Skeletal muscle tissue (tissue), 4 donors: ENCODE data around the gene EFCAB7. TPM values are rescaled to one million over a fixed set of nuclear protein-coding genes. Genes with fewer than 3 reads are reported as not detected.

Source experiments
- H3K27ac ChIP-seq: one replicate; pipeline ENCODE4 v1.7.0; 2013; ENCODE audit warnings: mild to moderate bottlenecking, low read depth, low read length, inconsistent platforms
- H3K27me3 ChIP-seq, 3 donors: one replicate each; pipeline ENCODE4 v1.7.0; 2013; ENCODE audit warnings: low read length in 3 of 3; ENCODE audit not compliant: control insufficient read depth in 3 of 3, insufficient read depth in 3 of 3
- H3K36me3 ChIP-seq, 3 donors: one replicate each; pipeline ENCODE4 v1.7.0; 2013; ENCODE audit warnings: low read length in 3 of 3; ENCODE audit not compliant: control insufficient read depth in 3 of 3, insufficient read depth in 3 of 3
- H3K4me1 ChIP-seq, 3 donors: one replicate each; pipeline ENCODE4 v1.7.0; 2013; ENCODE audit warnings: low read length in 3 of 3, mild to moderate bottlenecking in 3 of 3; ENCODE audit not compliant: control insufficient read depth in 3 of 3, insufficient read depth in 3 of 3
- H3K4me3 ChIP-seq, 3 donors: one replicate each; pipeline ENCODE4 v1.7.0; 2013; ENCODE audit warnings: low read length in 3 of 3
- H3K9ac ChIP-seq, 3 donors: one replicate each; pipeline ENCODE4 v1.7.0; 2013; ENCODE audit warnings: low read length in 3 of 3, mild to moderate bottlenecking in 3 of 3, moderate library complexity in 2 of 3, low read depth in 1 of 3
- H3K9me3 ChIP-seq, 3 donors: one replicate each; pipeline ENCODE4 v1.7.0; 2013; ENCODE audit warnings: low read length in 3 of 3; ENCODE audit not compliant: control insufficient read depth in 3 of 3
- total RNA-seq: library from RNA; depleted of rRNA; stranded (reverse); fragments of >200 nt; gene quantifications from one replicate; pipeline ENCODE4 v1.2.3, GENCODE V29; 2014
- donor health status: Osteomylitis.

The EFCAB7 gene
- 4.7 TPM for total RNA-seq

DNA sequence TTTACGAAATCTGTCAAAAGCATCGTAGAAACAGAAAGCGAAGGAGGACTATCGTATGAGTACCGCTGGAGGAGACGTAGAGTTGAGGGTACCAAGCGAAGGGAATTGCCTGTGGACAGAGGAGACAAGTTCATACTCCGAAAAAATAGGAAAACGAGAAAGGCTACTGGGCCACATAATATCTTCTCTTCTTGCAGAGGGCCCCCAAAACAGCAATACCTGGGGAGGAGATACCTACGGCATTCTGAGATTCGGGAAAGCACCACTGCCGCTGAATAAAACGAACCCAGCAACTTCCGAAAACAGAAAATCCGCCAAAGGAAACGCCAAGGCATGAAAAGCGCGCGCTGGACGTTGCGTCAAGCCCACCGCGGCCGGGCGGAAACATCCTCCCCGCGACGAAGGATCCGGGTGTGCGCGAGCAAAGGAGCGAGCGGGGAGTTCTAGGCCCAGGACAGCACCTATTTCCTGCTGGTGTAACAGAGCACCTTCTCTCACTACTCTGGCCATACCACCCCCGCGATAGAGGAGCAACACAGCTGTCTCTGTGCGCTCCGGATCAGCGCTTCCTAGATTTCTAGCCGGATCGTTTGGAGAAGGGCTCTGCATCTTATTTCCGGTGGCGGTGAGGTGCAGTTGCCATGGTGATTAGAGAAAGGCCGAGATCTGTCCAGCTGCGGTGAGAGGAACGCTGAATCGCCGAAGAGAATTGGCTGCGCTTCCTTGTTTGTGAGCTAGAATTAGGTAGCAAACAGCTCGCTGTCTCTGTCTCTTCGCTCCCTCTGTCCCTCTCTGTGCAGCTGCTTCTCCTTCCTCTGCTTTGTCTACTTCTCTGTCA is at the start of gene EFCAB7, which contains the start of gene ITGB3BP:
TSS of gene EFCAB7 (plus strand) at position 635 of the 838 bp plus-strand sequence. CDS start 2,048 bp downstream, outside the sequence.
TSS of gene ITGB3BP (minus strand) at position 335 of the 838 bp plus-strand sequence. CDS start at position 243, 92 bp downstream.
- peak within 1 kb of the TSS; percentile 84 to 95 (median 90) for H3K9ac ChIP-seq
- no peaks in the 10 kb centered on the region for H3K27me3 ChIP-seq
- peak within 1 kb of the TSS; percentile 89 for H3K27ac ChIP-seq
- H3K9me3 ChIP-seq, result no peaks in the 10 kb centered on the region
- H3K36me3 ChIP-seq, result peaks cover 0 to 10% (median 0%) of the 10 kb centered on the region in 3 donors
- peak within 1 kb of the TSS; percentile 92 to 100 (median 96) for H3K4me3 ChIP-seq
- peaks cover 5 to 18% (median 18%) of the 10 kb centered on the region in 3 donors for H3K4me1 ChIP-seq

- H3K9ac ChIP-seq, result no peak overlapping the region
- peaks cover 0 to 2% (median 0%) of the 10 kb centered on the region in 3 donors for H3K36me3 ChIP-seq
- H3K4me3 ChIP-seq, result no peak overlapping the region
- no peaks in the 10 kb centered on the region for H3K4me1 ChIP-seq
- no peaks in the 10 kb centered on the region for H3K27me3 ChIP-seq
- H3K27ac ChIP-seq, result no peak overlapping the region
- no peaks in the 10 kb centered on the region for H3K9me3 ChIP-seq
Observed at GRCh38 chr1:63475761-63476160, 47.6 kb upstream of the EFCAB7 start.

- H3K9me3 ChIP-seq, result no peaks in the 10 kb centered on the region
- peaks cover 0 to 2% (median 0%) of the 10 kb centered on the region in 3 donors for H3K36me3 ChIP-seq
- no peaks in the 10 kb centered on the region for H3K4me1 ChIP-seq
- H3K4me3 ChIP-seq, result no peak overlapping the region
- no peaks in the 10 kb centered on the region for H3K27me3 ChIP-seq
- no peak overlapping the region for H3K27ac ChIP-seq
- no peak overlapping the region for H3K9ac ChIP-seq
Observed at GRCh38 chr1:63480057-63480456, 43.3 kb upstream of the EFCAB7 start.

- Histone ChIP-seq H3K4me1 (no peaks in the 10 kb centered on the region), H3K9ac (no peak overlapping the region), H3K27ac (no peak overlapping the region), H3K27me3 (no peaks in the 10 kb centered on the region), H3K9me3 (no peaks in the 10 kb centered on the region), H3K36me3 (peaks cover 0 to 2% (median 0%) of the 10 kb centered on the region in 3 donors), H3K4me3 (no peak overlapping the region)
Observed at GRCh38 chr1:63486629-63487028, 36.7 kb upstream of the EFCAB7 start.

GRCh38 chr1:63487336-63488065 is 35.8 kb upstream of the EFCAB7 start:
- Histone ChIP-seq H3K9me3 (no peaks in the 10 kb centered on the region), H3K9ac (no peak overlapping the region), H3K4me3 (no peak overlapping the region), H3K36me3 (peaks cover 0 to 2% (median 0%) of the 10 kb centered on the region in 3 donors), H3K4me1 (no peaks in the 10 kb centered on the region), H3K27me3 (no peaks in the 10 kb centered on the region), H3K27ac (no peak overlapping the region)

DNA sequence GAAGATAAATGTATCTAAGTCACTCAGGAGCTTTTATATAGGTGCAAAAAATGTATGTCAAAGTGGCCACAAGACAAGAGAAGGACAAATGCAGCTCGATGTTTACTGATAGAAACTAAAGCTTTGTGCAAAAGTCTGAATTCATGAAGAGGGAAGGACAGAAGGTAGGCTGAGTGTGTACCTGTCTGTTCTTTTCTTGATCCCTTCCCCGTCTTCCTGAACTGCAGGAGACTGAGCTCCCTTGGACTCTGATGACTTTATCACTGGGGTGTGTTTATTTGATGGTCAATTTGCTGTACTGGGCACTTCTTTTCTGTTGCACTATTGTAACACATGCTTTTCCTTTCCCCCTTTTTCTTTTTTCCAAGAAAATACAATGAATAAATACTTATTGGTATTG is 25.7 kb upstream of the EFCAB7 start:
- Histone ChIP-seq H3K9me3 (no peaks in the 10 kb centered on the region), H3K4me3 (no peak overlapping the region), H3K9ac (no peak overlapping the region), H3K27ac (no peak overlapping the region), H3K36me3 (no peaks in the 10 kb centered on the region), H3K27me3 (no peaks in the 10 kb centered on the region), H3K4me1 (no peaks in the 10 kb centered on the region)

- no peak overlapping the region for H3K4me3 ChIP-seq
- no peak overlapping the region for H3K27ac ChIP-seq
- H3K36me3 ChIP-seq, result no peaks in the 10 kb centered on the region
- no peak overlapping the region for H3K9ac ChIP-seq
- no peaks in the 10 kb centered on the region for H3K9me3 ChIP-seq
- H3K27me3 ChIP-seq, result no peaks in the 10 kb centered on the region
- H3K4me1 ChIP-seq, result no peaks in the 10 kb centered on the region
Observed at GRCh38 chr1:63498106-63498505, 25.2 kb upstream of the EFCAB7 start.

DNA sequence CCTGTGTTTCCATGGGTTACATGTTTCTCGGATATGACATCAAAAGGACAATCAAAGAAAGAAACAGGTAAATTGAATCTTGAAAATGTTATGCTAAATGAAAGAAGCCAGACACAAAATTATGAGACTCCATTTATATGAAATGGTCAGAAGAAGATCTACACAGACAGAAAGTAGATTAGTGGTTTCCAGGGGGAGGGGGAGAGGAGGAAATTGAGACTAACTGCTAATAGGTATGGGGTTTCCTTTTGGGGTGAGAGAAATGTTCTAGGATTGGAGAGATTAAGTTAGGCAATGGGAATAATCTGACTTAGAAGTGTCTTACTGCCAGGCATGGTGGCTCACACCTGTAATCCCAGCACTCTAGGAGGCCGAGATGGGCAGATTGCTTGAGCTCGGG is 22.1 kb upstream of the EFCAB7 start:
- Histone ChIP-seq H3K4me1 (no peaks in the 10 kb centered on the region), H3K9me3 (no peaks in the 10 kb centered on the region), H3K36me3 (no peaks in the 10 kb centered on the region), H3K27ac (no peak overlapping the region), H3K27me3 (no peaks in the 10 kb centered on the region), H3K4me3 (no peak overlapping the region), H3K9ac (no peak overlapping the region)

- no peak overlapping the region for H3K9ac ChIP-seq
- H3K27me3 ChIP-seq, result no peaks in the 10 kb centered on the region
- H3K4me3 ChIP-seq, result no peak overlapping the region
- no peaks in the 10 kb centered on the region for H3K4me1 ChIP-seq
- H3K9me3 ChIP-seq, result no peaks in the 10 kb centered on the region
- peaks cover 0 to 11% (median 3%) of the 10 kb centered on the region in 3 donors for H3K36me3 ChIP-seq
- H3K27ac ChIP-seq, result no peak overlapping the region
Observed at GRCh38 chr1:63506782-63507181, 16.5 kb upstream of the EFCAB7 start.

DNA sequence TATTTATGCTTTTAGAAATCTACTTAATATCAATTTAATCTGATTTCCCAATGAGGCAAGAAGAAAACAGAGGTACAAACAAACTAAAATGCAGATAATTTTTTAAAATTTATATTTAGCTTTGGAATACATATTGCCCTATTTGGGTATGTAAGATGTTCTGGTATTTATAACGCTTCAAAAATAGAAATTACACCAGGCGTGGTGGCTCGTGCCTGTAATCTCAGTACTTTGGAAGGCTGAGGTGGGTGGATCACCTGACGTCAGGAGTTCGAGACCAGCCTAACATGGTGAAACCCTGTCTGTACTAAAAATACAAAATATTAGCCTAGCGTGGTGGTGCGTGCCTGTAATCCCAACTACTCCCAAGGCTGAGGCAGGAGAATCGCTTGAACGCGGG is 13.6 kb upstream of the EFCAB7 start:
- Histone ChIP-seq H3K4me1 (no peaks in the 10 kb centered on the region), H3K4me3 (no peak overlapping the region), H3K9me3 (no peaks in the 10 kb centered on the region), H3K9ac (no peak overlapping the region), H3K27ac (no peak overlapping the region), H3K36me3 (peaks cover 0 to 11% (median 3%) of the 10 kb centered on the region in 3 donors), H3K27me3 (no peaks in the 10 kb centered on the region)
